Epithelial cell of esophagus (primary cell): Measurements from ENCODE around the gene FARS2.
"Not testable (repeated sequence)": the region's sequence is repeated elsewhere in the genome, so short reads cannot be mapped to it uniquely, and the experiment has no call there.

Experiments used
- DNase-seq: peaks from one replicate; pipeline ENCODE4 v3.0.0; 2010; ENCODE audit warnings: low read depth
- H3K4me3 ChIP-seq: 2 replicates; pipeline ENCODE4 v1.5.1; 2011; ENCODE audit warnings: mild to moderate bottlenecking, low read length, control low read depth
- CTCF ChIP-seq: IDR thresholded peaks from 2 replicates; pipeline ENCODE4 v1.5.1; 2011; ENCODE audit warnings: low read depth, mild to moderate bottlenecking, low read length, control low read depth, inconsistent platforms; ENCODE audit not compliant: insufficient read depth; ENCODE audit errors: missing control alignments

The FARS2 gene

GRCh38 chr6:5680095-5680494 is 418.8 kb downstream of the FARS2 start:
- DNase-seq: no peak
- no peak overlapping the region for H3K4me3 ChIP-seq
- TF ChIP-seq CTCF: no peak

- peak; percentile 37 for DNase-seq
- TF ChIP-seq CTCF: no peak
Observed at GRCh38 chr6:5681480-5681879, 420.2 kb downstream of the FARS2 start.

DNA sequence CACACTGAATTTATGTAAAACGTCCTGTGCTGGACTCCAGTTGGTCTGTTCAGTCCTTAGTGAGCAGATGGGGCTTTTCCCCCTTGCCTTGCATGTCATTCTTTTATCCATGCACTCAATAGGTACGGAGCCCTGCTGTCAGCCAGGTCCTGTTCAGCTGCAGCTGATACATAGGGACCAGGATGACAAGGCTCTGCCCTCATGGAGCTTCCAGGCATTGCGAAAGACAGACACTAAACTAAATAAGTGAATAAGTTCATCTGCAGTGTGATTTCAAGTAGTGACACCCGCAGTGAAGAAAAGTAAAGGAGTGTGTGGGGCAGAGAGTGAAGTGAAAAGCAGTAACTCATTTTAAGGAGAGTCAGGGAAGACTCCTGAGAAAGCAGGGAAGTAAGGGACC is 421.2 kb downstream of the FARS2 start:
- DNase-seq: no peak
- no peak for TF ChIP-seq CTCF
- no peak overlapping the region for H3K4me3 ChIP-seq

More at GRCh38 chr6:5681480-5681879, 420.2 kb downstream of the FARS2 start:
- no peak overlapping the region for H3K4me3 ChIP-seq

DNA sequence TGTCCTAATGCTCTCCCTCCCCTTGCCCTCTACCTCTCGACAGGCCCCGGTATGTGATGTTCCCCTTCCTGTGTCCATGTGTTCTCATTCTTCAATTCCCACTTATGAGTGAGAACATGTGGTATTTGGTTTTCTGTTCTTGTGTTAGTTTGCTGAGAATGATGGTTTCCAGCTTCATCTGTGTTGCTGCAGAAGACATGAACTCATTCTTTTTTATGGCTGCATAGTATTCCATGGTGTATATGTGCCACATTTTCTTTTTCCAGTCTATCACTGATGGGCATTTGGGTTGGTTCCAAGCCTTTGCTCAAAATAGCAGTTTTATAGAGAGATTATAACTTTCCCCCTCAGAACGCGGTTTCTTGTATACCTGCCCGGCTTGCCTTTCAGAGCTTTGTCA is 422.4 kb downstream of the FARS2 start:
- not testable (repeated sequence) for DNase-seq, H3K4me3 ChIP-seq

DNA sequence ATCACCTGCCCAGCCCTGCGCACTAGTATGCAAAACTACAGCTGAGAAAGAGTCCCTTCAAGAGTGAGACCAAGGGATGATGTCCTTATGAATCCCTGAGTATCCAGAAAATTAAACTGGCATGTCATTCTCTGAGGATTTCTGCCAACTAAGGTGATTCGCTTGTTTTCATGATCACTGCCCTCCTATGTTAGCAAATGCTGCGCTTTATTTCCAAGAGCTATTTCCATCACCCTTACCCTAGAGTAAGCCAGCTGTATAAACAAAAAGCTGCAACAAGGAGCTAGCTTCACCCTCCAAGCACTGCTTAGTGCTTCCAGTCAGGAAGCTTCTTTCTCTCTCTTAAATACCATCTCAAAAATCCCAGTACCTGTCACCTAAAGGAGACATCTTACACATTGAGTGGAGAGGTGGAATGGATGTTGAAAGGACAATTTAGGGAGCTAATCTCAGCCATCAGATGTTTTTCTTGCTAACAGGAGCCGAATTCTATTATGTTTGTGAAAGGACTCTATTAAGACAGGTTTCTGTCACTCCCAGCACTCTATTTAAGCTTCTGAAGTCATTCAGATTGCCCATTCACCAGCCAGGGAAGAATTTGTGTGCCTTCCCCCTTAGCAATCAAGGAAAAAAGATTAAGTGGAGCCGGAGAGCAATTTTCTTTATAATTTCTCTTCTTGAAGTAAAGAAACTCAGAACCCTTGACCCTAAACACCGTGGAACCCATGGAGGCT is 423.2 kb downstream of the FARS2 start:
- TF ChIP-seq CTCF: no peak
- DNase-seq: no peak
- H3K4me3 ChIP-seq: no peak overlapping the region

- no peak overlapping the region for H3K4me3 ChIP-seq
- no peak for TF ChIP-seq CTCF
- no peak for DNase-seq
Observed at GRCh38 chr6:5693225-5694145, 432.2 kb downstream of the FARS2 start.
